HCT116 (cell line): ENCODE data around the gene KBTBD13. TPM values are rescaled to one million over a fixed set of nuclear protein-coding genes. Genes with fewer than 3 reads are reported as not detected.
"Not testable (repeated sequence)": the region's sequence is repeated elsewhere in the genome, so short reads cannot be mapped to it uniquely, and the experiment has no call there.

Source experiments
- ATAC-seq: fragments of 200-7000 bp; cut with Tn5 transposase; 2 replicates; pipeline ENCODE4 v1.9.1; 2020; ENCODE audit warnings: mild to moderate bottlenecking, moderate library complexity
- BruUV-seq: library from RNA; stranded (reverse); fragments of 400-500 nt; replicated peaks from 2 replicates; lab custom pipeline; 2021; lab: Mats Ljungman, UMichigan
- CTCF ChIA-PET: fragments of 300-600 bp; sonication (Branson Sonifier 250); formaldehyde crosslinking; loops from one replicate; lab custom pipeline; 2021; ENCODE audit warnings: antibody characterized with exemption; lab: Charles Lee
- POLR2A ChIA-PET: fragments of 300-600, 350-600 bp; sonication (Branson Sonifier 250); formaldehyde crosslinking; loops from one replicate; lab custom pipeline; 2021; ENCODE audit warnings: antibody characterized with exemption; lab: Charles Lee
- RAD21 ChIA-PET, 2 experiments: fragments of 300-600 bp; sonication (Branson Sonifier 250); formaldehyde crosslinking; loops; one replicate each; lab custom pipeline; 2023; ENCODE audit warnings: low total read pairs in 2 of 2; ENCODE audit not compliant: uncharacterized antibody in 2 of 2, unreplicated experiment in 2 of 2, low non-redundant PET in 1 of 2; lab: Charles Lee
- DNase-seq: peaks from one replicate; pipeline ENCODE4 v3.0.0-alpha.2; 2010; ENCODE audit warnings: low read depth, low spot score
- H2AFZ ChIP-seq: fragments of 200-600 bp; shearing (Covaris generic), sonication (generic); 2 replicates; pipeline ENCODE4 v1.6.1; 2017; ENCODE audit warnings: low read depth, mixed run types, mixed read lengths, antibody characterized with exemption, low read length; ENCODE audit not compliant: poor library complexity, severe bottlenecking
- H3K27ac ChIP-seq: 2 replicates; pipeline ENCODE4 v1.5.1; 2012; ENCODE audit warnings: low read depth, low read length
- H3K27me3 ChIP-seq: fragments of 200-600 bp; sonication (generic); 2 replicates; pipeline ENCODE4 v1.6.1; 2016; ENCODE audit warnings: mixed run types, low read length, mixed read lengths; ENCODE audit not compliant: insufficient read depth
- H3K36me3 ChIP-seq, 2 experiments: fragments of 200-500 bp in 1 of 2; fragments of 200-600 bp in 1 of 2; sonication (Bioruptor generic) in 1 of 2; sonication (generic) in 1 of 2; 2 replicates each; pipeline versions ENCODE4 v1.5.1 to v1.6.1; 2014 to 2016; ENCODE audit warnings: low read length in 2 of 2, inconsistent platforms in 1 of 2, mixed read lengths in 1 of 2, mixed run types in 1 of 2; ENCODE audit not compliant: insufficient read depth in 2 of 2, control insufficient read depth in 1 of 2
- H3K4me1 ChIP-seq, 2 experiments: fragments of 200-600 bp in 1 of 2; sonication (generic) in 1 of 2; 2 replicates each; pipeline versions ENCODE4 v1.5.1 to v1.6.1; 2012 to 2017; ENCODE audit warnings: low read length in 2 of 2, inconsistent platforms in 1 of 2, mild to moderate bottlenecking in 1 of 2, mixed read lengths in 1 of 2, mixed run types in 1 of 2, moderate library complexity in 1 of 2; ENCODE audit not compliant: insufficient read depth in 2 of 2, control insufficient read depth in 1 of 2
- H3K4me2 ChIP-seq: fragments of 200-600 bp; sonication (generic); 2 replicates; pipeline ENCODE4 v1.6.1; 2017; ENCODE audit warnings: mixed run types, low read length, mixed read lengths
- H3K4me3 ChIP-seq, 2 experiments: fragments of 200-600 bp in 1 of 2; sonication (generic) in 1 of 2; replicated peaks in 1 of 2; 2 replicates each; pipeline ENCODE4 v1.5.1; 2011 to 2016; ENCODE audit warnings: low read length in 2 of 2, control low read depth in 1 of 2, low read depth in 1 of 2, mild to moderate bottlenecking in 1 of 2, mixed read lengths in 1 of 2, mixed run types in 1 of 2
- H3K79me2 ChIP-seq: fragments of 200-600 bp; sonication (generic); 2 replicates; pipeline ENCODE4 v1.6.1; 2017; ENCODE audit warnings: mild to moderate bottlenecking, mixed run types, low read length, moderate library complexity, mixed read lengths; ENCODE audit not compliant: insufficient read depth
- H3K9ac ChIP-seq: fragments of 200-600 bp; sonication (generic); 2 replicates; pipeline ENCODE4 v1.6.1; 2016; ENCODE audit warnings: low read length, mixed read lengths
- H3K9me2 ChIP-seq: fragments of 200-600 bp; sonication (generic), shearing (Covaris generic); 2 replicates; pipeline ENCODE4 v1.6.1; 2017; ENCODE audit warnings: mixed run types, mild to moderate bottlenecking, moderate library complexity; ENCODE audit not compliant: insufficient read depth
- H3K9me3 ChIP-seq, 2 experiments: fragments of 200-500 bp in 1 of 2; fragments of 200-600 bp in 1 of 2; sonication (Bioruptor generic) in 1 of 2; sonication (generic) in 1 of 2; 2 replicates each; pipeline ENCODE4 v1.6.1; 2014 to 2017; ENCODE audit warnings: low read length in 2 of 2, mixed read lengths in 2 of 2, inconsistent platforms in 1 of 2, low read depth in 1 of 2, mild to moderate bottlenecking in 1 of 2, mixed run types in 1 of 2, moderate library complexity in 1 of 2; ENCODE audit not compliant: control insufficient read depth in 1 of 2, insufficient read depth in 1 of 2
- H4K20me1 ChIP-seq: fragments of 200-600 bp; sonication (generic), shearing (Covaris generic); 2 replicates; pipeline ENCODE4 v1.6.1; 2017; ENCODE audit warnings: mixed run types, mild to moderate bottlenecking, moderate library complexity; ENCODE audit not compliant: insufficient read depth
- CEBPB ChIP-seq: IDR thresholded peaks from 2 replicates; pipeline ENCODE4 v1.6.1; 2012; ENCODE audit warnings: low read depth
- FOSL1 ChIP-seq: IDR thresholded peaks from 2 replicates; pipeline ENCODE4 v1.6.1; 2012; ENCODE audit warnings: low read depth
- POLR2A ChIP-seq: IDR thresholded peaks from 2 replicates; pipeline ENCODE4 v1.7.0; 2011; ENCODE audit warnings: borderline replicate concordance; ENCODE audit not compliant: insufficient read depth, insufficient read length; ENCODE audit errors: extremely low read depth
- intact Hi-C: fragments of 100-400 bp; cut with micrococcal nuclease; formaldehyde crosslinking; loops from 2 replicates; pipeline ENCODE4 v1.10.0; 2022
- total RNA-seq: library from RNA; stranded (reverse); gene quantifications from one replicate; pipeline ENCODE4 v1.2.1, GENCODE V29; 2021; ENCODE audit not compliant: unreplicated experiment

KBTBD13 gene
- total RNA-seq, 1 experiment from 2014 or later = not detected

- no peak overlapping the region for H3K27ac ChIP-seq
- no peak overlapping the region for H3K4me3 ChIP-seq
- ChIA-PET POLR2A (no interaction called here), RAD21 (no interaction called here), CTCF (no interaction called here)
- H2AFZ ChIP-seq = no peak overlapping the region
- TF ChIP-seq CEBPB (no peak), POLR2A (no peak)
- no TSS peak for BruUV-seq
- ATAC-seq (no peak), DNase-seq (no peak)
- intact Hi-C loops = no loop called here
- H3K9me2 ChIP-seq = no peaks in the 10 kb centered on the region
- H4K20me1 ChIP-seq = no peaks in the 10 kb centered on the region
- no peak overlapping the region for H3K4me2 ChIP-seq
- H3K9ac ChIP-seq = no peak overlapping the region
- H3K27me3 ChIP-seq = no peaks in the 10 kb centered on the region
- no peaks in the 10 kb centered on the region for H3K9me3 ChIP-seq
- peaks cover 6% of the 10 kb centered on the region in 2 experiments; a peak in 3 of 4 replicates for H3K36me3 ChIP-seq
- H3K79me2 ChIP-seq = no peaks in the 10 kb centered on the region
- H3K4me1 ChIP-seq = no peaks in the 10 kb centered on the region
Observed at GRCh38 chr15:65097651-65098263, 21.2 kb downstream of the KBTBD13 start.

- no TSS peak for BruUV-seq
- TF ChIP-seq FOSL1 = no peak
- TF ChIP-seq CEBPB = no peak
- CTCF ChIA-PET = no interaction called here
Observed at GRCh38 chr15:65099336-65099735, 22.8 kb downstream of the KBTBD13 start.

GRCh38 chr15:65099801-65100200 lies 23.3 kb downstream of the KBTBD13 start:
- H3K27ac ChIP-seq, H3K27me3 ChIP-seq, H3K9ac ChIP-seq, H3K4me3 ChIP-seq, H2AFZ ChIP-seq, DNase-seq, H3K36me3 ChIP-seq, H3K79me2 ChIP-seq, CTCF ChIA-PET, intact Hi-C loops, ATAC-seq, H3K9me3 ChIP-seq, H3K4me1 ChIP-seq, BruUV-seq, H4K20me1 ChIP-seq, RAD21 ChIA-PET, H3K4me2 ChIP-seq, H3K9me2 ChIP-seq, POLR2A ChIA-PET: not testable (repeated sequence)

More at GRCh38 chr15:65099336-65099735, 22.8 kb downstream of the KBTBD13 start:
- intact Hi-C loops = no loop called here
- H3K9ac ChIP-seq = no peak overlapping the region
- no peaks in the 10 kb centered on the region for H4K20me1 ChIP-seq
- no peak overlapping the region for H3K27ac ChIP-seq
- H3K79me2 ChIP-seq = no peaks in the 10 kb centered on the region
- ChIA-PET POLR2A (no interaction called here), RAD21 (no interaction called here)
- no peak overlapping the region for H2AFZ ChIP-seq
- no peak overlapping the region for H3K4me2 ChIP-seq
- H3K9me2 ChIP-seq = no peaks in the 10 kb centered on the region
- H3K36me3 ChIP-seq = peaks cover 6% of the 10 kb centered on the region in 2 experiments
- no peaks in the 10 kb centered on the region for H3K4me1 ChIP-seq
- H3K27me3 ChIP-seq = no peaks in the 10 kb centered on the region
- H3K9me3 ChIP-seq = no peaks in the 10 kb centered on the region
- DNase-seq = no peak
- H3K4me3 ChIP-seq = no peak overlapping the region
- ATAC-seq = no peak
